ENCODE results near the gene TMEM81. TPM values are rescaled to one million over a fixed set of nuclear protein-coding genes. Genes with fewer than 3 reads are reported as not detected.

The TMEM81 gene
- polyA plus RNA-seq, 1 experiment: 1.5 TPM

GRCh38 chr1:205098242-205098641 is 14.0 kb upstream of the TMEM81 start:
- Histone ChIP-seq H3K4me3 (ENCODE audit: low read depth, low read length) (no peak overlapping the region), H3K36me3 (ENCODE audit: control insufficient read depth, insufficient read depth, low read length) (peaks cover 13% of the 10 kb centered on the region), H3K27me3 (ENCODE audit: control insufficient read depth, insufficient read depth, low read length) (no peaks in the 10 kb centered on the region)
- ChIA-PET CTCF (interaction anchor here (1.7 to 2.3 kb wide), 2 partner anchors 10 to 36 kb away, joined by 6 to 7 read pairs; no protein-coding TSS in a partner anchor), POLR2A (no interaction called here)
- no peak for TF ChIP-seq CTCF (IDR thresholded peaks at IDR 0.05; ENCODE audit: insufficient read depth, low read depth, low read length)
- DNase-seq (ENCODE audit: low read depth): no peak

GRCh38 chr1:205095422-205095821 is 11.2 kb upstream of the TMEM81 start:
- no peak overlapping the region for H3K4me3 ChIP-seq (ENCODE audit: low read depth, low read length)
- no peaks in the 10 kb centered on the region for H3K27me3 ChIP-seq (ENCODE audit: control insufficient read depth, insufficient read depth, low read length)
- CTCF ChIA-PET: interaction anchor here (1.2 to 1.5 kb wide), 2 partner anchors 34 to 161 kb away, joined by 4 read pairs; no protein-coding TSS in a partner anchor
- DNase-seq (ENCODE audit: low read depth): no peak
- POLR2A ChIA-PET: no interaction called here
- TF ChIP-seq CTCF (IDR thresholded peaks at IDR 0.05; ENCODE audit: insufficient read depth, low read depth, low read length): no peak
- peaks cover 11% of the 10 kb centered on the region for H3K36me3 ChIP-seq (ENCODE audit: control insufficient read depth, insufficient read depth, low read length)

GRCh38 chr1:205091043-205091740 is 6.9 kb upstream of the TMEM81 start:
- DNase-seq (ENCODE audit: low read depth): no peak
- Histone ChIP-seq H3K4me3 (ENCODE audit: low read depth, low read length) (no peak overlapping the region), H3K36me3 (ENCODE audit: control insufficient read depth, insufficient read depth, low read length) (peaks cover 6% of the 10 kb centered on the region), H3K27me3 (ENCODE audit: control insufficient read depth, insufficient read depth, low read length) (no peaks in the 10 kb centered on the region)
- TF ChIP-seq CTCF (IDR thresholded peaks at IDR 0.05; ENCODE audit: insufficient read depth, low read depth, low read length): no peak
- POLR2A ChIA-PET: no interaction called here
- CTCF ChIA-PET: interaction anchor here (1.2 to 2.1 kb wide), 3 partner anchors 15 to 165 kb away, joined by 3 to 5 read pairs (median 4); no protein-coding TSS in a partner anchor

- TF ChIP-seq CTCF (IDR thresholded peaks at IDR 0.05; ENCODE audit: insufficient read depth, low read depth, low read length): no peak
- Histone ChIP-seq H3K4me3 (ENCODE audit: low read depth, low read length) (no peak overlapping the region), H3K27me3 (ENCODE audit: control insufficient read depth, insufficient read depth, low read length) (no peaks in the 10 kb centered on the region), H3K36me3 (ENCODE audit: control insufficient read depth, insufficient read depth, low read length) (peaks cover 1% of the 10 kb centered on the region)
- ChIA-PET CTCF (interaction anchor here (0.8 to 3.1 kb wide), 4 partner anchors 9 to 168 kb away, joined by 3 to 10 read pairs (median 6); no protein-coding TSS in a partner anchor), POLR2A (no interaction called here)
- no peak for DNase-seq (ENCODE audit: low read depth)
These were observed 4.1 kb upstream of the TMEM81 start for GRCh38 chr1:205088341-205088740.

GRCh38 chr1:205082431-205082830 is 1.8 kb downstream of the TMEM81 start:
- H3K27me3 ChIP-seq (ENCODE audit: control insufficient read depth, insufficient read depth, low read length): no peaks in the 10 kb centered on the region
- POLR2A ChIA-PET: no interaction called here
- no peak for DNase-seq (ENCODE audit: low read depth)
- no peak for TF ChIP-seq CTCF (IDR thresholded peaks at IDR 0.05; ENCODE audit: insufficient read depth, low read depth, low read length)
- CTCF ChIA-PET: interaction anchor here (0.6 to 3.3 kb wide), 4 partner anchors 10 to 575 kb away, joined by 3 to 24 read pairs (median 5); no protein-coding TSS in a partner anchor
- peaks cover 1% of the 10 kb centered on the region; the same call in 1 of the 2 replicates for H3K36me3 ChIP-seq (ENCODE audit: control insufficient read depth, insufficient read depth, low read length)
- no peak overlapping the region for H3K4me3 ChIP-seq (ENCODE audit: low read depth, low read length)

Data from BJ (cell line).